Measurements from ENCODE around the gene ZNF597.
A peak's percentile ranks its signal among the peaks of the same experiment; 100 is the strongest.

ZNF597 gene

DNA sequence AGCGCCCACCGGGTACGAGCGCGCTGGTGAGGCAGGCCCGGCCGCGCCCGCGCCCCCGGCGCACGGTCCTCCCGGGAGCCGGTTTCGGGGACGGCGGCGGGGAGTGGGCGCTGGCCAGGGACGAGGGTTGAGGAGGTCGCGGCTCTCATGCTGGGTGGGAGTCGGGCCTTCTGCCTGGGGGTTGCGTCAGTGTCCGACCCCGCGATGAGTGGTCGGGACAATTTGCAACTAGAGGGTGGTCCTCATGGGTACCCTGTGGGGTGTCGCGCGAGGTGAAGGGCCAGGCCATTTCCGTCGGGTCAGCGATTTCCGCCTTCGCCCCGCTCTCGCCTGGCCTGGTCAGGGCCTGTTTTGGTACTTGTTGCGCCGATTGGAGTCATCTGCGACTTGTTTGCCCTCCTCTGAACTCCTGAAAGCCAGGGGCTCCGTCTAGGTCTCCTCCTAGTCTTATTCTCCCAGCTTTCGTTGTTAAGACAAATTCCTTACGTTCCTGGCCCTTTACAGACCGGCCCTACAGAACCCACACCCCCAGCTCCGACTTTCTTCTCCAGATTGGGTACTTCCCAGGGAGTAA lies 15.1 kb upstream of the ZNF597 start:
- DNase-seq (ENCODE audit: insufficient read length, low spot score), result peak; percentile 33
- no peak for FAIRE-seq

DNA sequence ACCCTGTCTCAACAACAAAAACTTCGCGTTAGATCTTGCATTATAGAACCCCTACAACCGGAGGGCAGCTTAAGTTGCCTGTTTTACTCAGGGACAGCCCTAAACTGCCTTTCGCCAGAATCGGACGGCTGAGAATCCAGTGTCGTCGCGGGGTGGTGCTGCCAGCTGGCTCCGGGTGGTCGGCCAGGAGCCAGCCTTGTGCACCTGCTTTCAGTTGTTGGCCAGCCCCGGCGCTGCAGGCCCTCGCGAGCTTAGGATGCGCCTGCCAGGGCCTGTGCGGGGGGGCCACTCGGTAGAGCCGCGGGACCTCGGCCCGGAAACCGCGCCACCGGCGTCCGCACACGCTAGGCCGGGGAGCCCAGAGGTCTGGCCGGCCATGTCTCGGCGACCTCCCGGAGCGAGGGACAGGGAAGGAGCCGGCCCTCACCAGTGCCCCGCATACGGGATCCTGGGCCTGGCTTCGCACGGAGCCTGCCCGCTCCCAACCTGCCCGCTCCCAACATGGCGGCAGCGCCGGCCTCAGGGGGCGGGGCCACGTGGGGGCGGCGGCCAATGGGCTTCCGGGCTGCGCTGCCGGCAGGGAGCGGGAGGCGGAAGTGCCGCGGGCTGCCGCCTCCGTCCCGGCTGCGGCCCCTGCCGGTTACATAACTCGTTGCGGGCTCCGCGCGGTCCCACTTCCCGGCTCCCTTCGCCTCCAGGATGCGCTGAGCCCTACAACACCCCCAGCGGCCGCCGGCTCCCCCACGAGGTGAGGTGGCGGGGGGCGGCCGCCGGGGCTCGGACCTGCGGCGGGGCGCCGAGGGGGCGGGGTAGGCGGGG lies 14.3 kb upstream of the ZNF597 start:
- peak; percentile 95 for DNase-seq (ENCODE audit: insufficient read length, low spot score)
- FAIRE-seq, result peak; percentile 86

DNA sequence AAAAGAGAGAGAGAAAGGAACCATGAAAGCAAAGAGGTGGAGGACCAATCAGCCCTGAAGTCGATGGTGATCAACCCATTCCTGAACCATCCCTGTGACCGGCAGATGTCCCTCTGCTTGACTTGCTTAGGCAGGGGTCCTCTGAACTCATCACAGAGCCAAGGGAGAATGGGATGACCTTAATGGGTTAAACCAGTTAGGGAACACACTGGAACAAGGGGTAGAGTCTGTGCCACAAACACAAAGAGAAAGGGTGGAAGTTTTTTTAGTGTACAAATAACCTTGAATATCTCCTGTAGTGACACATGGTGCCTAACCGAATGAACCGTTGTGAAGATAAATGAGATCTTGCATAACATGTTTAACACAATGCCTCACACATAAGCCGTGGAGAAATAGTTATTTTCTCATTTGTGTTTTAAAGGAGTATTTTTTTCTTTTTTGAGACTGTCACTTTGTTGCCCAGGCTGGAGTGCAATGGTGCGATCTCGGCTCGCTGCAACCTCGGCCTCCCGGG lies 11.4 kb upstream of the ZNF597 start:
- FAIRE-seq (no peak), DNase-seq (ENCODE audit: insufficient read length, low spot score) (no peak)

DNA sequence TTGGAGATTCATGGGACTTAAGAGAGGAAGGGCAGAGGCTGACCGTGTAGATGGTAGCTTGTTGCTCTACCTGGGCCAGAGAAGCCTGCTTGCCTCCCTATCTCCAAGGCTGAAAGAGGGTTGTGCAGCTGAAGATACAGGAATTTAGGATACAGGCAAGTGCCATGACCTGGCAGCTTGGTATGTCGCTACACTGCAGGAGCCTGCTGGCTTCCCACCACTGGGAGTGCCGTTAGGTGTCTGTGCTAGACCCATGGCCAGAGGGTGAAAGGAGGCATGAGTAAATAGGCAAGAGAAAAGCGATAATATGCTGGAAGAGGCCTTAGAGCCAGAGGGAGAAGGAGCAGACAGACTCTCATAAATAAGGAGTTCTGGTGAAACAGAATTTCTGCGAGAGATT lies 10.8 kb upstream of the ZNF597 start:
- FAIRE-seq (no peak), DNase-seq (ENCODE audit: insufficient read length, low spot score) (peak; percentile 30)

DNA sequence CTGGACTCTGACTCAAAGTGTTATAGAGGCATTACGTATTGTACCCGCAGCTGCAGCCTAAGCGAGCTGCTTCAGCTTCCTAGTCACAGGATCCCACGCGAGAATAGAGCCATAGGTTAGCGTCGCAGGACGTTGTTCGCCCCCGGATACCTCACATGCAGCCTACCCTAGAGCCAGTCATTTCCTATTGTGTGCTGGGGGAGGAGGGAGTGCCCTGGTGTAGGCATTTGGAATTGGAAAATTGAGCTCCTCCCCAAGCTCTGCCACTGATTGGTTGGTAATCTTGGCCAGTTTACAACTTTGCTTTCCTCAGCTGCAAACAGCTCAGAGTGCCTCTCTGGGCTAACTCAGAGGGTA lies 706 bp upstream of the ZNF597 start:
- FAIRE-seq (no peak), DNase-seq (ENCODE audit: insufficient read length, low spot score) (peak; percentile 29)

DNA sequence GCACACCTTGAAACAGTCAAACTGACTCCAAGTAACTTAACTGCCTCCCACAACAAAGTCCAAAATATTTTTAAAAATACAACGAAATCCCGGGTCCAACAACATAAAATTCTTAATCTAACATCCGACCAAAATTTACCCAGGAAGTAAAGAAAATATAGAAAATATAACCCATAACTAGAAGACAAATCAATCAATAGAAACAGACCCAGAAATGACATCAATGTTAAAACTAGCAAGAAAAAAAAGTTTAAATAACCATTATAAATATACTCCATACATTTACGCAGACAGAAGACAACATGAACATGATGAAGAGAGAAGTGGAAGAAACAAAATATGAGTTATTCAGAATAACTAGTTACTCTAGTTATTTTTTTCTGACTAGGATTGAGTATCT lies 3.7 kb downstream of the ZNF597 start:
- DNase-seq (ENCODE audit: insufficient read length, low spot score) (no peak), FAIRE-seq (no peak)

DNA sequence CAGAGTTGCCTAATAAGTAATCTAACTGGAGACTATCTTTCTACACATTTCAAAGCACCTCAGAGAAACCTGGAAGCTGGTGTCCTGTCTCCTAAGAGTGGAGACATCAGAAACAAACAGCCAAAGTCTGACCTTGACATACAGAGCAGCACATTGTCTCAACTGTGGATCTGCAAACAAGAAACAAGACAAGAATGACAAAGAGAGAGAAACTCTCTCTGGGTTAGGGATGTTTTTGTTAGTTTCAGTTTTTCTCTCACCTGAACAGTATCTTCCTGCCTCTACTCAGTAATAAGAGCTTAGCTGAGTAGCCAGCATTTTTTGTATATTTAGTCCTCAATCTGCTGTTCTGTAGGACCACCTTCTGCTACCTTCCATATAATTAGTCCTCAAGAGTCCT lies 8.9 kb downstream of the ZNF597 start:
- no peak for FAIRE-seq
- no peak for DNase-seq (ENCODE audit: insufficient read length, low spot score)

DNA sequence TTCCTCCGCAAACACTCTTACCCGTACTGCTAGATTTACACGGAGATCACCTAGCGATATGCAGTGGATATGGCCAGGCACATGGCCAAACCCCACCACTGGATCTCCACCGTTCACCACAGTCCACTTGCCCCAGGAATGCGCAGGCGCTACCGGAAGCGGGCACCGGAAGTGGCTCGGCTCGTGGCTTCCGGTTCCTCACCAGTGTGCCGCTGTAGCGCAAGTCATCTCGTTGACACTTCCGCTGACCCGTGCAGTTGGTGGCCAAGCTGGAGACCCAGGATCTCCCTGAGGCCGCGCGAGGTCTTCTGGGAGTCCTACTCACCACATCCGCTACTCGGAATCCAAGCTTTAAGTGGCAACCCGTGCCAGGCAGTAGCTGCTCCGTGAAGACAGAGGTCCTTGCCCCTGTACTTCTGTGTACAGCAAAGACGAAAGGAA lies 11.5 kb downstream of the ZNF597 start:
- FAIRE-seq (no peak), DNase-seq (ENCODE audit: insufficient read length, low spot score) (no peak)

DNA sequence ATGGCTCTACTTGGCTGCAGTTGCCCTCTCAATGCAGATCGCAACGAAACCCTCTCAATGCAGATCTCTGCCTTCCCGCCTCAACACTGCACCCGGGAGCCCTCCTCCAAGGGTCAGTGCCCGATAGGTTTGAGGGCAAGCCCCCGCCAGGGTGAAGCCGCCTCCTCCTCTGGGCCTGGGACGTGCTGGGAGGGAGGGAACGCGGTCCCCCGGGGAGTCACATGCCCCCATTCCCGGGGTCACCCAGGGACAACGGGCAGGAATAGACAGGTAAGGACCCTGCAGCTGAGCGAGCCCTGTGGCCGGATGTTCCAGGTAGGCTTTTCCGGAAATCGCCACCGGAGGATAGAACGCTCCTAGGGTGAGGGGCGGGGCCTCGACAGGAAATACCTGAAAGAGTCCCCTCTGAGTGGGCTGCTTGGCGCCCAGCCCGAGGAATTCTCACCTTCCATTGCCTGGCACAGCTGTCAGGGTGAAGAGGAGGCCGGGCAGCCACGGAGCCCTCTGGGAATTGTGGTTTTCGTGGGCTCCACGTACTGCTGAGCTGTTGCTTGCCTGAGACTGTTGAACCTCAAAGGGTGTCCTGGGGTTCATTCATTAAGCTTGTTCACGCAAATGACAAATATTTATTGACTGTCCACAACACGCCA lies 29.4 kb downstream of the ZNF597 start:
- FAIRE-seq (no peak), DNase-seq (ENCODE audit: insufficient read length, low spot score) (no peak)

DNA sequence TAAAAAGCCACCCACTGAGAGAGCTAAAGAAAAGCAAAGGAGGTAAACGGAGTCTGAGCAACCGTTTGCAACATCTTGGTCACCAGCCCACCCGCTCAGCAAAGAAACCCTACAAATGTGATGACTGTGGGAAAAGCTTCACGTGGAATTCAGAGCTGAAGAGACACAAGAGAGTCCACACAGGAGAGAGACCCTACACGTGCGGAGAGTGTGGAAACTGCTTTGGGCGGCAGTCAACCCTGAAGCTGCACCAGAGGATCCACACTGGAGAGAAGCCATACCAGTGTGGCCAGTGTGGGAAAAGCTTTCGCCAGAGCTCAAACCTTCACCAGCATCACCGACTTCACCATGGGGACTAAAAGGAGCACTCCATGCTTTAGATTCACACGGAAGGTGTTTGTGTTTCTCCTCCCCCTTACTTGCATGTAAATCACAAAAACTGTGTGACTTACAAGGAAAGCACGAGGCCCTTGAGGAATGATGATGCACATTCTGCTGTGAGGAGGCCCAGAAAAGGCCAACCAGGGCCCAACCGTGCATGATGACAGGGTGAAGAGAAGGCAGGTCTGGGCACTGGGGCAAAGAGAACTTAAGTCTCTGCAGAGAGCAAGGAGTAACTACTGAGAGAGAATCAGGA lies 34.6 kb downstream of the ZNF597 start:
- DNase-seq (ENCODE audit: insufficient read length, low spot score), result no peak
- FAIRE-seq, result no peak

DNA sequence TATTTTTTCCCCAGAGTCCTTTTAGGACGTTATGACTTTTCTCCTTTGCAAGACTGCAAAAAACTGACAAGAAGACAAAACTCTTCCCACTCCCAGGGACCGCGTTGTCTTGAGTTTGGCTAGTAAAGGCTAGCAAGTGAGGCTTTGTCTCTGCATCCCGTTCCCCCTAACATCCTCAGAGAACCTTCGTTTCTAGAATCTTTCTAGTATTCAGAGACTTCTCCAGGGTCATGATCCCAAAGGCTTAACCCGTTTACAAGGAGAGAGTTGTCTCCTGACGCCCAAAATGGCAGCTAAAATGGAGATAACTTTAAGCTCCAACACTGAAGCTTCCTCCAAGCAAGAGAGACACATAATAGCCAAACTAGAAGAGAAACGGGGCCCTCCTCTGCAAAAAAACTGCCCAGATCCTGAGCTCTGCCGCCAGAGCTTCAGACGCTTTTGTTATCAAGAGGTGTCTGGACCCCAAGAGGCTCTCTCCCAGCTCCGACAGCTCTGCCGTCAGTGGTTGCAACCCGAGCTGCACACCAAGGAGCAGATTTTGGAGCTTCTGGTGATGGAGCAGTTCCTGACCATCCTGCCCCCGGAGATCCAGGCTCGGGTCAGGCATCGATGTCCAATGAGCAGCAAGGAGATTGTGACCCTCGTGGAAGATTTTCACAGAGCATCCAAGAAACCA lies 41.4 kb downstream of the ZNF597 start:
- DNase-seq (ENCODE audit: insufficient read length, low spot score) (peak; percentile 10), FAIRE-seq (no peak)

DNA sequence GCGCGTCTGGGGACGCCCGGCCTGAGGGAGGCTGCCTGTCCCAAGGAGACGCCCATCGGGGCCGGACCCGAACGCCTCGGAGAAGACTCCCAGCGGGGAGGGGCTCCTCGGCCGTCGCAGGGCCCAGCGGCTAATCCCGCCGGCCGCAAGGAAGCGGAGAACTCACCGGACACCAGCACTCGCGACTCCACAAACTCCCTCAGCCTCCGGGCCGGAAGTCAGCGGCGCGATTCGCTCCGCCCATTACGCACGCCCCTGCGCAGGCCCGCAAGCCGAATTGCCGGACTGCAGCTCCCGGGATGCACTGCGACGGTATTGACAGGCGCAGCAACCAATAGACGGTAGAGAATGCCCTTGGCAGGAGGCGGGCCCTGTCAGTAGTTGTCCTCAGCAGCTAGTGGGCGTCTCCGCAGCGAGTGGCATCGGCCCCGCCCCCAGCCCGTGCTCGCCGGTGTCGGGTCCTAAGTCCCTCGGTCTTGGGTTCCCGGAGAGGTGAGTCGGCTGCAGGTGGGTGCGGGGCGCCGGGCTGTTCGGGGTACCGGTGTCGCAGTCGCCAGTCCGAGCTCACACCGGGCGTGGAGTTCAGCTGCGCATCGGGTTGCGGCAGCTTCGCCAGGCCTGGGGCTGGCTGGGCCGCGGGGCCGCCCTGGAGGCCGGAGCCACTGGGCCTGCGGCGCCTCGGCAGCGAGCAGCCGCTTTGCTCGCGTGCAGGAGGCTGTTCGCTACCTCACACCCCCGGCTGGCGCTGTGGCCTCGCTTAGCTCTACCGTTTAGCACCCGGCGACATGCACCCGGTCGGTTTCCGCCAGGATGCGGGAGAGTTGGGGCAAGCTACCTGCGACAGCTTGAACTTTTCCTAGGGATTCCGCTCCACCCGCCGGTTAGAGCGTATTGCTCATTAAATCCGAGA lies 42.3 kb downstream of the ZNF597 start, which contains the start of the genes ZNF174 and ZSCAN32:
TSS of gene ZNF174 (plus strand) at position 437 of the 910 bp plus-strand sequence. CDS start 790 bp downstream, outside the sequence.
TSS of gene ZSCAN32 (minus strand) at position 226 of the 910 bp plus-strand sequence. CDS start 3,447 bp downstream, outside the sequence.
- DNase-seq (ENCODE audit: insufficient read length, low spot score) (peak; percentile 99), FAIRE-seq (peak; percentile 97)

DNA sequence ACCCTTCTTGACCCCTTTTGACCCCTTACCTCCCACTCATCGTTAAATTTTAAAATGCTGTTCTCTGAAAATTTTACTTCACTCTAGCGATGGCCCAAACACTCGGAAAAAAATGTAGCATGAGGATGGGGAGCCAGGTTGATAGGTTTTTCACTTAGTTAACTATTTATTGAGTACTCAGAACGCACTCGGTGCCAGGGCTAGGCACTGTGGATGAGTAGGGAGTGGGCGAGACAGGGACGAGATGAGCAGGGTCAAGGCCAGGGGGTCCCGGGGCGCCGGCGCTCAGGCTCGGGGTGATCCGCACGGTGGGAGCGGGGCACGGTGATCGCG lies 42.9 kb downstream of the ZNF597 start:
- FAIRE-seq, result no peak
- DNase-seq (ENCODE audit: insufficient read length, low spot score), result no peak

DNA sequence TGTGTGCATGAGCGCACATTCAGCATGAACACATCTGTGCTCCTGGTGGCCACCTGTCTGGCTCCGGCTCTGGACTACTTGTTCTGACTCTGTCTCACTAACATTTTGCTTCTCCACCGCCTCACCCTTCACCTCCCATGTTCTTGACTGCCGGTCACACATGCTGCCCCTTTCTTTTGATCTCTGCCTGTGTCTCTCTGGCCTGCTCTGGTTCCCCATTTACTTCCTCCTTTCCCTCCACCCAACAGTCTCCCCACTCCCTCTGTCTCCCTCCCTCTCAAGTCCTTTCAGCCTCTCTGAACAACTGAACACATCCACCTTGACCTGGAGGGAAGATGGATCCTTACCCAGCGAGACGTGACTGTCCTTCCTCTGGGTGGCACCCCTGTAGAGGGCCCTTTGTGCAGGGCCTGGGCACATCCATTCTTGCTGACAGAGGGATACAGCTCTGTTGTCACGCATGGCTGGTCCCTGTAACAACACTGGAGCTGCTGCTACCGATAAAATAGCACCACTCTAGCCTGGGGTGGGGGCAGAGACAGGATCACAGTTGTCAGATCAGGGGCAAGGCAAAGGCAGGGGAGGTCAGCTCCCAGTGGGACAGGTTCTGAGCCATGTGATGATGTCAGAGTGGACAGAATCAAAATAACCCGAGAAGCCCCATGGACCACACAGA lies 53.5 kb downstream of the ZNF597 start:
- no peak for FAIRE-seq
- no peak for DNase-seq (ENCODE audit: insufficient read length, low spot score)

DNA sequence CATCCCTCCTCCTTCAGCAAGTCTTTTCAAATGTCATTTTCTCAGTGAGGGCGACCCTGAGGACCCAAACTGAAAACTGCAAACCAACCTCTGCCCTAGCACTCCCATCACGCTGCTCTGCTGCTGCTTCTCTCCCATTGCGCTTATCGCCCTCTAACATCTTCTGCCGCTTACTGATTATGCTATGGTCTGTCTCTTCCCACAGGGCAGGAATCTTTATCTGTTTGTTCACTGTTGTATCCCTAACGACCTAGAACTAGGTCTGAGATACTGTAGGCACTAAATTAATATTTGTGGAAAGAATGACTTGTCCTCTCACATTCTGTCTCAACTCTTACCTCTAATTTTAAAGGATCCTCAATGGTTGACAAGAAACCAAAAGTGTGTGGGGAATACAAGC lies 55.0 kb downstream of the ZNF597 start:
- FAIRE-seq, result no peak
- DNase-seq (ENCODE audit: insufficient read length, low spot score), result no peak

DNA sequence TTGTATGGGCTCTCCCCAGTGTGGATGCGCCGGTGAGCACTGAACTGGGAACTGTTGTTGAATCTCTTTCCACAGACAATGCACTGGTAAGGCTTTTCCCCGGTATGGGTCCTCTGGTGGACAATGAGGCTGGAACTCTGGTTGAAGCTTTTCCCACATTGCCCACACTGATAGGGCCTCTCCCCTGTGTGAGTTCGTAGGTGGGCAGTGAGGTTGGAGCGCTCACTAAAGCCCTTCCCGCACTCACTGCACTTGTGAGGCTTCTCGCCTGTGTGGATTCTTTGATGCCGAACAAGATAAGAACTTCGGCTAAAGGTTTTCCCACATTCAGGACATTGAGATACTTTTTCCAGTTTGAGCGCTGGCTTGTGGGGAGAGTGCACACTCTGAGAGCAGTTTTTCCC lies 60.3 kb downstream of the ZNF597 start:
- FAIRE-seq (no peak), DNase-seq (ENCODE audit: insufficient read length, low spot score) (no peak)

All from HTR-8/SVneo (cell line).